ENCODE results near the gene LYRM2. TPM values are rescaled to one million over a fixed set of nuclear protein-coding genes. Genes with fewer than 3 reads are reported as not detected.

Gene LYRM2
- total RNA-seq, 4 donors from 2014 or later, result 18.3 to 33.4 (median 21.9) TPM

DNA sequence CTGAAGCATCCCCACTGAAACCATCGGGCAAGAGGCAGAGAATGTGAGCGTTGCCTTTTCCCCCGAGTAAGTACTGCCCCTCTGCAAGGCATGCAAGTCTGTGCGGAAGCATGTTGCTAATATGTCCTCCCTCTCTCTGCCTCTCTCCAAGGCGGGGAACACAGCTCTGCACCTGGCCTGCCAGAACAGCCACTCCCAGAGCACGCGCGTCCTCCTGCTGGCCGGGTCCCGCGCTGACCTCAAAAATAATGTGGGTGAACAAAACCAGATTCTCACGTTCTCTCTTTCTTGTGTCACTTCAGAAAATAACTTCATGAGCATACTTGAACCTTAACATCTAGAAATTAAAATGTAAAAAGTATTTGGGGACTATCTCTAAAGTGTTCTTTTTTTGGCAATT is 26.4 kb downstream of the LYRM2 start:
- peaks cover 0 to 14% of the 10 kb centered on the region in 2 donors for H3K36me3 ChIP-seq
- H3K27ac ChIP-seq, result no peak overlapping the region
- no peaks in the 10 kb centered on the region for H3K9me3 ChIP-seq
- TF ChIP-seq POLR2A (IDR thresholded peaks at IDR 0.05), result no peak
- TF ChIP-seq, protein P1, sequence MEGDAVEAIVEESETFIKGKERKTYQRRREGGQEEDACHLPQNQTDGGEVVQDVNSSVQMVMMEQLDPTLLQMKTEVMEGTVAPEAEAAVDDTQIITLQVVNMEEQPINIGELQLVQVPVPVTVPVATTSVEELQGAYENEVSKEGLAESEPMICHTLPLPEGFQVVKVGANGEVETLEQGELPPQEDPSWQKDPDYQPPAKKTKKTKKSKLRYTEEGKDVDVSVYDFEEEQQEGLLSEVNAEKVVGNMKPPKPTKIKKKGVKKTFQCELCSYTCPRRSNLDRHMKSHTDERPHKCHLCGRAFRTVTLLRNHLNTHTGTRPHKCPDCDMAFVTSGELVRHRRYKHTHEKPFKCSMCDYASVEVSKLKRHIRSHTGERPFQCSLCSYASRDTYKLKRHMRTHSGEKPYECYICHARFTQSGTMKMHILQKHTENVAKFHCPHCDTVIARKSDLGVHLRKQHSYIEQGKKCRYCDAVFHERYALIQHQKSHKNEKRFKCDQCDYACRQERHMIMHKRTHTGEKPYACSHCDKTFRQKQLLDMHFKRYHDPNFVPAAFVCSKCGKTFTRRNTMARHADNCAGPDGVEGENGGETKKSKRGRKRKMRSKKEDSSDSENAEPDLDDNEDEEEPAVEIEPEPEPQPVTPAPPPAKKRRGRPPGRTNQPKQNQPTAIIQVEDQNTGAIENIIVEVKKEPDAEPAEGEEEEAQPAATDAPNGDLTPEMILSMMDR (IDR thresholded peaks at IDR 0.05), result no peak
- no peak for TF ChIP-seq POLR2AphosphoS5 (IDR thresholded peaks at IDR 0.05)
- no peak for TF ChIP-seq EP300 (IDR thresholded peaks at IDR 0.05)
- no peaks in the 10 kb centered on the region for H3K4me1 ChIP-seq
- ATAC-seq, result no peak
- WGBS, 2 donors (ENCODE audit: low coverage in 1 of 2), result 83 to 84% methylated on average over 8 to 9 of the region's 12 CpGs
- no peak overlapping the region for H3K4me3 ChIP-seq
- no peaks in the 10 kb centered on the region for H3K27me3 ChIP-seq

DNA sequence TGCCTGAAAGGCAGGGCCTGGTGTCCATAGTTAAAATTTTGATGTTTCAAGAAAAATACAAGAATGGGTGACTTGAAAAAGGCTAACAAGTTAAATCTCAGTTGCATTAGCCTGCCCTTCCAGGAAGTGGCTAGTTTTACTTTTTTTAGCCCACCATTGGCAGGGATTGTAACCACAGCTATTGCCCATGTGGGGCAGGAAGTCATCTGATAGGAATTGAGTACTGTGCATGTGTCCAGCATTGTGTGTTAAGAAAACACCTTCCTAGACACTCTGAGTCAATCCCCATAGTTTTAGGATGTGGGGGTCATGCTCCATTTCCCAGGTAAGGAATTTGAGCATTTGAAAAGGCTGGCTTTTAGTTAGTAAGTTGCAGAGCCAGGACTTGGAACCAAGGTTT is 26.9 kb downstream of the LYRM2 start:
- Histone ChIP-seq H3K27me3 (no peaks in the 10 kb centered on the region), H3K9me3 (no peaks in the 10 kb centered on the region)

DNA sequence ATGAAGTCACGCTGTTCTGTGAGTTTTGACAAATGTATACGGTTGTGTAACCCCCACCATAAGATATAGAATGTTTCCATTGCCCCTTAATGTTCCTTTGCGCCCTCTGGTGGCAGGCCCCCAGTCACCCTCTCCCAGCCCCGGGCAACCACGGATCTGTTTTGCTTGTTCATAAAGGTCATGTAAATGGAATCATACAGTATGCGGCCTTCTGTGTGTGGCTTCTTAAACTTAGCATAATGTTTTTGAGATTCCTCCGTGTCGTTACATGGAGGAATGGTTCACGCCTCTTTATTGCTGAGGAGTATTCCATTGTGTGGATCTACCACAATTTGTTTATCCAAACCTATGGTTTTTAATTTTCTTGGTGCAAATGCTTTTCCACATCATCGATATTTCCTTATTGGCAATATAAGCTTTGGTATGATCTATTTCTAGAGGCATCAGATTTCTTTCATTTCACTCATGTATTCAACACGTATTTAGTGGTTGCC is 28.4 kb downstream of the LYRM2 start:
- Histone ChIP-seq H3K4me1 (no peaks in the 10 kb centered on the region), H3K9me3 (no peaks in the 10 kb centered on the region), H3K27me3 (no peaks in the 10 kb centered on the region), H3K27ac (no peak overlapping the region), H3K4me3 (no peak overlapping the region), H3K36me3 (peaks cover 0 to 11% of the 10 kb centered on the region in 2 donors)
- WGBS, 2 donors (ENCODE audit: low coverage in 1 of 2), result 42% methylated on average over 3 to 11 of the region's 11 CpGs
- ATAC-seq, result peak; percentile 65
- TF ChIP-seq, protein P1 (IDR thresholded peaks at IDR 0.05), result peak; percentile 56 to 88 (median 73)
- no peak for TF ChIP-seq POLR2A (IDR thresholded peaks at IDR 0.05)
- TF ChIP-seq EP300 (IDR thresholded peaks at IDR 0.05), result no peak

More for the DNA sequence above, 26.9 kb downstream of the LYRM2 start:
- no peak overlapping the region for H3K4me3 ChIP-seq
- no peak for TF ChIP-seq EP300 (IDR thresholded peaks at IDR 0.05)
- TF ChIP-seq, protein P1 (IDR thresholded peaks at IDR 0.05), result no peak
- no peak for ATAC-seq
- H3K36me3 ChIP-seq, result peaks cover 0 to 10% of the 10 kb centered on the region in 2 donors
- H3K27ac ChIP-seq, result no peak overlapping the region
- no peaks in the 10 kb centered on the region for H3K4me1 ChIP-seq

DNA sequence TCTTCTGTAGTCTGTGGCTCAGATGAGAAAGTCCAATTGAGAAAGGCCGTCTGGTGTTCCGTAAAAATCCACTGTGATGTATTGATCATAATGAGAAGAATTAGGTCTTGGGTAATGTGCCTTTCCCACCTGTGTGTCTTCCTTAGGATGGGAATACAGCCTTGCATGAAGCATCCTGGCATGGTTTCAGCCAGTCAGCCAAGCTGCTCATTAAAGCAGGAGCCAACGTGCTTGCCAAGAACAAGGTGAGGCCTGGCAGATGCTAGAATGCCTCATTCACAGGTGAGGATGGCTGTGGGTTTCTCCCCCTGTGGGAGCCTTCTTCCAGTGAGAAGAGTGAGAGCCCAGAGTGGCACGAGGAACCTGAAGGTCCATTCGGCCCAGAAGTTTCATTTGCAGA is 32.7 kb downstream of the LYRM2 start:
- no peaks in the 10 kb centered on the region for H3K27me3 ChIP-seq
- H3K4me1 ChIP-seq, result no peaks in the 10 kb centered on the region
- whole genome bisulfite sequencing, 2 donors (ENCODE audit: low coverage in 1 of 2), result 82 to 96% methylated on average over 4 to 5 of the region's 5 CpGs
- no peak overlapping the region for H3K27ac ChIP-seq
- no peak overlapping the region for H3K4me3 ChIP-seq
- TF ChIP-seq EP300 (IDR thresholded peaks at IDR 0.05) (no peak), POLR2A (IDR thresholded peaks at IDR 0.05) (no peak), POLR2AphosphoS5 (IDR thresholded peaks at IDR 0.05) (no peak)
- TF ChIP-seq, protein P1 (IDR thresholded peaks at IDR 0.05), result no peak
- H3K36me3 ChIP-seq, result peaks cover 0 to 16% of the 10 kb centered on the region in 2 donors
- no peak for ATAC-seq
- H3K9me3 ChIP-seq, result no peaks in the 10 kb centered on the region

DNA sequence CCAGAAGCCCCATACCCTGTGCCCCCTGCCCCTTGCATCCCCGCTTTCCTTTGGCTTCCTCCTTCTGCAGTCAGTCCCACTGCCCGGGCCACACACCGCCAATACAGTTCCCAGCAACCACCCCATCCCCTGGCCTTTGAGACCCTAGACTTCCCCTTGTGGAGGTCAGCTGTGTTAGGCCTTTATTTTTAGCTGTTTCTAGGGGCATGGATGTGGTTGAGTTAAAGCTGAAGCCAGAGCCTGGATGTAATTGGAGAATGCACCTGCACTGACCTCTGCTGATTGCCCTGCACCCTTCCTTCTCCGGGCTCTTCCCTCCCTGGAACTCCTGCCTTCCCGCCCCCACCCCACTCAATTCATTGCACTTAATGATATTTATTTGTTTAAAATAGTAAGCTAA is 33.9 kb downstream of the LYRM2 start:
- Histone ChIP-seq H3K4me3 (no peak overlapping the region), H3K4me1 (no peaks in the 10 kb centered on the region), H3K27ac (no peak overlapping the region), H3K9me3 (no peaks in the 10 kb centered on the region), H3K27me3 (no peaks in the 10 kb centered on the region), H3K36me3 (peaks cover 0 to 16% of the 10 kb centered on the region in 2 donors)
- 78 to 83% methylated on average over 3 to 4 of the region's 5 CpGs for WGBS, 2 donors (ENCODE audit: low coverage in 1 of 2)
- TF ChIP-seq, protein P1 (IDR thresholded peaks at IDR 0.05), result no peak
- no peak for TF ChIP-seq POLR2A (IDR thresholded peaks at IDR 0.05)
- TF ChIP-seq EP300 (IDR thresholded peaks at IDR 0.05), result no peak
- TF ChIP-seq POLR2AphosphoS5 (IDR thresholded peaks at IDR 0.05), result no peak
- ATAC-seq, result no peak
